GM19372 (cell line): Measurements from ENCODE around the gene ABR.

Source experiments
- ATAC-seq: cut with Tn5 transposase; IDR thresholded peaks from one replicate; pipeline ENCODE4 v1.9.1; 2021; ENCODE audit warnings: mild to moderate bottlenecking, low read depth, moderate library complexity; ENCODE audit not compliant: unreplicated experiment

Gene ABR

DNA sequence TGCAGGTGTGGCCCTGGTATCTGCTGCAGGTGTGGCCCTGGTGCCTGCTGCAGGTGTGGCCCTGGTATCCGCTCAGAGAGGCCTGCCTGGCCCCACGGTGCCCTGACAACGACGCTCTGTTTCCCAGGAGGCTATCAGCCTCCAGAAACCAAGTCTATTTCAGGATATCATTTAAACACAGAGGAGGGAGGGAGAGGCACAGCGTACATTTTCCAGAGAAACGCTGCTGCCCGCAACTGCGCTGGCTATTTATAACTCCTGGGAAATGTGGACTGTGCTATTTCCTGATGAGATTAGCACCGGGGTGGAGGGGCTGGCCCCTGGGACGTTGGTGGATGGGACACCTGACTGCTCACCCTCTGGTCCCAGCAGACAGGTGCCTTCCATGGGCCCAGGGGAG lies 160.3 kb downstream of the ABR start:
- ATAC-seq, result no peak

- ATAC-seq, result no peak
Measured at GRCh38 chr17:1018547-1018946, 161.2 kb downstream of the ABR start.

- ATAC-seq, result no peak
Measured at GRCh38 chr17:1013729-1014090, 166.1 kb downstream of the ABR start.

DNA sequence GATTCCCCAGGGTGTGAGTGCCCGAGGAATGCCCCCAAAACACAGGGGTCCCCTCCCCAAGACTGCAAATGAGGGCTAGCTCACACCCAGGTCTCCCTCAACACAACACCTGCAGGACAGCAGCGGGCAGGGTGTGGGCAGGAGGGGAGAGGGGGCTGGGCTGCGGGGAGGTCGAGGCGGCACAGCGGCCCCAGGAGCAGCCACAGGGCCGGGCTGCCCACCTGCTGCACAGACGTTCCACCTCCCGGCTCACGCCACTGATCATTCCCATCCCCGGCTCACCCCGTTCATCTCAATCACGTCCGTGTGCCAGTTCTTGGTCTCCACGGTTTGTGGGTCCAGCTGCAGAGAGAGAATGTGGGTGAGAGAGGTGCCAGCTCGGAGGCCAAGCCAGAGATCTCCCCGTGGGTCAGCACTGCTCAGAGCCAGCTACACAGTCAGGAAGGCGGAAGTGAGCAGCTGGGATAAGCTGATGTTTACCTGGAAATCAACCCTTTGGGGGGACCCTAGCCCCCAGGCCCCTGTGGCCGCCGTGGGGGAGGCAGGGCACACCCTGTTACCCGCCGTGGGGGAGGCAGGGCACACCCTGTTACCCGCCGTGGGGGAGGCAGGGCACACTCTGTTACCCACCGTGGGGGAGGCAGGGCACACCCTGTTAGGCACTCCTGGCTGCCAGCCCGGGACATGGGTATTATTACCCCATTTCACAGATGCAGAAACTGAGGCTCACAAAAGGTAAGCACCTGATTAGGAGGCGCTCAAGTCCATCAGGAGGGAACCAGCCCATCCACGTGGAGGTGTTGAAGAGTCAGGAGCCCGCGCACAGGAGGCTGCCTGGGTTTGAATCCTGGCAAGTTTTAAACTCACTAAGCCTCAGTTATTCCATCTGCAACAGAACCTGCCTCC lies 166.7 kb downstream of the ABR start:
- ATAC-seq, result no peak

DNA sequence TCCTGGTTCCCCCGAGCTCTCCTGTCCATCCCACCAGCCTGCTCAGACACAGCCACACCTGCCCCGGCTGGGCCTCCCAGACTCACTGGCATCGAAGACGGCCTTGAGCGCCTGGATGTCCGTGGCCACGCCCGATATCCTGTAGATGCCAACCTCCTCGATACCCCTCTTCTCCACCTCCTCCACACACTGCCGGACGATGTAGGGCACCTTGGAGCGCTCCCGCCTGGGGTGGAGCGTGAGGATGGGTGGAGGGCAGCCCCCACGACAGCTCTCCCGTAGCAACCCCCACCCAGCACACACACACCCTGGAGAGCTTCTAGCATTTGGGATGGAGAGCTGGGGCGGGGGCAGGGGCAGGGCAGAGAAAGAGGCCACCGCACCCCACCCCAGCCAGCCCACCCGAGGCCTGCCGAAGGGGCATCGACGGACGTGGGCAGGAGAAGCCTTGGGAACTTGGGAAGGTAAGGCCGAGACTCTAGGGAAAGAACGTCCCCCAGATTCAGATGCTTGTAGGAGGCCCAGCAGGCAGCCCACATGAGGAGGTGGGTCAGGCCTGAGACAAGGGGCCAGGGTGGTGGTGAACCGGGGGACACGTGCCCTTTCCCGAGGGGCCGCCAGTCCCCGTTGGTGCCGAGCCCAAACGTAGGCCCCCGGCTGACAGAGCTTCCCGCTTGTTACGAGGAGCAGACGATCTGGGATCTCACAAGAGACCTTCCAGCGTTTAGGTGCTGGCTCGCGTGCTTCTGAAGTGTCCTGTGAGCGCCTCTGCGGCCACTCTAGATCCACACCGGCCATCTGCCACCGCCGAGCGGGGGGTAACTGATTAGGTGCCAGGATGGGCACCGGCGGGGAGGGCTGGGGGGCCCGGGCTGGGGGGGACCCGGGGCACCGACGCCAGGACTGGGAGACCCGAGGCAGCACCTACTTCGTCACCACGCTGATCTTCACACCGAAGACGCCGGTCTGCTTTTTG lies 167.7 kb downstream of the ABR start:
- ATAC-seq, result no peak

DNA sequence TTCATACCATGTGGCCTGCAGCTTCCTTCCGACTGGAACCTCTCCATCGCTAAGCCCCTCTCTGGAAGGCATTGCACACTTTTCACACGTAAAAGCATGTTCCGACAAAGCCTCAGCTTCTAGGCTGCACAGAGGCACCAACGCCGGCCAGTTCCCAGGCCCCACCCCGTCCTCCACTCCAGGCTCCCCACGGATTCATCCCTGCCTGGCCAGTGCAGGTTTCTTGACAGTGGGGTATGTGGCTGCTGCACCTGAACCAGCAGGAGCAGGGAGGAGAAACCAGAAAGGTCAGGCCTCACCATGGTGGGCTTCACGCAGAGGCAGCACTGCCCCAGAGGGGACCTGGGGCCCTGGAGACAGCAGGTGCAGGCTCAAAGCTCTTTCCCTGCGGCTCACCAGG lies 168.6 kb downstream of the ABR start:
- no peak for ATAC-seq

DNA sequence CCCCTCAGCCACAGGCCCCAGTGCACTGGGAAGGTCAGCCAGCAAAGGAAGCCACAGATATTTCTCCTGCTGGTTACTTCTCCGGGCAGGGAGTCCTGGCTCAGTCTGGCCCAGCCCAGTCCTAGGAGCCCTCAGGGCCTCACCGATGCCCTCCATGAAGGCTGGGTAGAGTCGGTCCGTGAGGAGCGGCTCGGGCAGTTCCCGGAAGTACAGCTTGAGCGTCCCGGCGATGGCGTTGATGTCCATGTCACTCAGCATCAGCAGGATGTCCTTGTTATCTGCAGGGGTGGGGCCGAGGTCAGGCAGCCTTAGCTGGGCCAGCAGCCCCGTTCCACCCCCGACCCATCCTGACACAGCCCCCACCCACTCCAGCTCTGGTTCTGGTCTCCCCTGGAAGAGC lies 169.2 kb downstream of the ABR start:
- ATAC-seq, result no peak

- no peak for ATAC-seq
Measured at GRCh38 chr17:1010086-1010450, 169.7 kb downstream of the ABR start.

DNA sequence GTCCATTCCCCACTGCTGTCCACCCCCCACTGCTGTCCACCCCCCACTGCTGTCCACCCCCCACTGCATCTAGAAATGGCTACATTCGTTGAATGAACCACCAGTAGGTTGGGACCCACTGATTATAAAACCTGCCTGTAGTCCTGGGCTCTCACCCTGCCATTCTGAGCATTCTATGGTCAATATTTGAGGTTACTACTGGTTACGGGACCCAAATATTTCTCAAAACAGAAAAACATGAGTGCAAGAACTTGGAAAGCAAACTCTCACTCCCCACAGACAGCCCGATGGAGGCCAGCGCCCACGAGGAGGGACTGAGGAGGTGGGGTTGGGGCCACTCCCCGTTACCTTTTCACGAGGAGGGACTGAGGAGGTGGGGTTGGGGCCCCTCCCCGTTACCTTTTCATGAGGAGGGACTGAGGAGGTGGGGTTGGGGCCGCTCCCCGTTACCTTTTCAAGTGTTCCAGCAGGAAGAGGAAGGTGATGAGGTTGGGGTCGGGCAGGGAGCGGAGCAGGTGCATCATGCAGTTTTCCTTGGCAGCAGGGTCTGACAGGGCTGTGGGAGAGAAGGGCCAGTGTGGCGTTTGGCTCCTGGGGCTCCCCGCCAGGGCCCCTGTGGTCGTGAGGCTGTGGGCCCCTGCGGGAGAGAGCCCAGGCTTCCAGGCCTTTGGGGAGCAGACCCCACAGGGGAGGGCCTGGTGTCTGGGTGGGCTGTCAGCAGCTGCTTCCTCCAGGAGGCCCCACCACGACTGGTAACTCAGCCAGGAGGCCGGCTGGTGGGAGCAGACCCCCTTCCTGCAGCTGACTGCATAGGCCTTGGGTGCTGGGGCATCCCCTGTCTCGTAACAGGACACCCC lies 170.3 kb downstream of the ABR start:
- no peak for ATAC-seq

DNA sequence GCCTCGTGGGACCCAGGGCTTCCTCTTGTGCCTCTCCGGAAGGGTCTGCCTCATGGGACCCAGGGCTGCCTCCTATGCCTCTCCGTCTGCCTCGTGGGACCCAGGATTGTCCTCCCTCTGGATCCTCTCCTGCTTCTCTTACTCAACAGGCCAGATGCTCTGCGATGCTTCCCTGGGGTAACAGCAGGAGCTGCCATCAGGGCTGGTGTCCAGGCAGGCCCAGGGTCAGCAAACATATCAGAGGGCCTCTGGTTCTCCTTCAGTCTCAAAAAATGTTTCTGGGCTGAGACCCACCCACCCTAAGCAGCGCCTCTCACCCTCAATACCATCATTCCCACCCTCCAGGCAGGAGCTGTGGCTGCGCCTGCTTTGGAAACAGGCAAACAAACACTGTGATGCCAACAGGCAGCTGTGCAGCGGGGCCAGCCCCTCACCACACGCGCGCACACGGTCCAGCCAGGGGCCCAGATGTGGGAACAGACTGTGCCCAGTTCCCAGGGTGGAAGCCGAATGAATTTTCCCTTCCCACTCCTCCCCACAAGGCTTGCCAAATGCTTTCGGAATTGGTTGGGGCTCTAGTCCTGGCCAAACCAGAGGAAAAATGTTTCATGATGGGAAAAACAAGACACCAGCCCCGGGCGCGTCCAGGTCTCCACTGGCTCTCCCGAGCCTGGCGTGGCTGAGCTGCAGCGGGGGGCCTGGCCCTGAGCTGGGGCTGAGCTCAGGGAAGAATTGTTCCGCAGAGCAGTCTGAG lies 171.6 kb downstream of the ABR start:
- no peak for ATAC-seq

DNA sequence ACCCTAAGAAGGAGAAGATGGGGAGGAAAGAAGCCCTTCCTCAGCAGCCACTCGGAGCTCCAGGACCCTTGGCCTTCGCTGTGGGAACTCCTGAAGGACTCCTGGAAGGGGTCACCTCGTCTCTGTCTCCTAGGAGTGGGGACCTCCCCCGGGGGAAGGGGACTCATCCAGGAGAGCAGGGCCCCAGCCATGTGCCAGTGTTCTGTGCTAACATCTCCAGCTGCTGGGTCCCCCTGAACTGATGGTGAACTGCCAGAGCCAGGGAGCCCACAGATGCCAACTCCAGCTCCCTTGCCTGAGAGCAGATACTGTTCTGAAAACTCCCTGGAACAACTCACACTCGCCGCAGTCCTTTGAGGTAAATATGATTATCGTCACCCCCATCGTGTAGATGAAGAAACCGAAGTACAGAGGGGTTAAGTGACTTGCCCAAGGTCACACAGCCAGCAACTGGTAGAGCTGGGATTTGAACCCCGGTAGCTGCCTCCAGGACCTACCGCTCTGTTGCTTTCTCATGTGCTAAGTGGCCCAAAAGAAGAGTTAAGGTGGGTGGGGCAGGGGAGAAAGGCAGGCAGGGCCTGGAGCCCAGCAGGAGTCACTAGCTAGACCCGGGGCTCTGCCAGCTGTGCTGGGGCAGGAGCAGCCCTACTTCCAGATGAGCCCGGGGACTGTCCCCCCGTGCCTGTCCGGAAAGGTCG lies 172.3 kb downstream of the ABR start:
- no peak for ATAC-seq

DNA sequence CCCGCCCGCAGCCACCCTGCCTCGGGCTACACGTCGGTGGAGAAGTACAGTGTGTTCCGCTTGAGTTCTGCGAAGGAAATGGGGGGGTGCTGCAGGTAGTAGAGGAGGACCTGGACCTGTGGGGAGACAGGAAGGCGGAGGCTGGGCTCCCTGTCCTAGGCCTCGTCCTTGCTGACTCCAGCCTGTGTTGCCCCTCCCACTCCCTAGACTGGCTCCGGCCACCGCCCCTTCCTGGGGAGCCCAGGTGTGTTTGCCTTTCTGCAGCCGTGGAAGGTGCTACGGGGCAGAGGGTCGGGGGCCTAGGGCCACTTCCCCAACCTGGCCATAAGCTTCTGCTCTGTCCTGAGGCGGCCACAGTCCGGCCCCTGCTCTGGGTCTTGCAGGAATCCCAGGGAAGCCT lies 173.7 kb downstream of the ABR start:
- no peak for ATAC-seq

- ATAC-seq, result no peak
Measured at GRCh38 chr17:1005361-1005946, 174.3 kb downstream of the ABR start.

GRCh38 chr17:1004769-1005295 lies 174.9 kb downstream of the ABR start:
- no peak for ATAC-seq

- ATAC-seq, result no peak
Measured at GRCh38 chr17:1003972-1004768, 175.6 kb downstream of the ABR start.

DNA sequence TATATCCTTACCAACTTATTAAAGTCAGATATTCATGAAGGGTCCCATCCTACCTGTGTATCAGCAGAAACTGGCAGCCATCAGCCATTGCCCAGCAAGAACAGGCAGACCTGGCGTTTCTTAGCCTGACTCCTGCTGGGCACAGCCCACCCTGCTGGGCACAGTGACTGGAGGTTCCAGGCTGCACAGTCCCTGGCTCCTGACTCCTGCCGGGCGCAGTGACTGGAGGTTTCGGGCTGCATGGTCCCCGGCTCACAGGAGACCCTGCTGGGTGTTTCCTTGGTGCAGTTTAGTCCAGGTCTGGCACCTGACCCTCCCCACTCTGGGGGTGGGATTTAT lies 176.2 kb downstream of the ABR start:
- no peak for ATAC-seq

DNA sequence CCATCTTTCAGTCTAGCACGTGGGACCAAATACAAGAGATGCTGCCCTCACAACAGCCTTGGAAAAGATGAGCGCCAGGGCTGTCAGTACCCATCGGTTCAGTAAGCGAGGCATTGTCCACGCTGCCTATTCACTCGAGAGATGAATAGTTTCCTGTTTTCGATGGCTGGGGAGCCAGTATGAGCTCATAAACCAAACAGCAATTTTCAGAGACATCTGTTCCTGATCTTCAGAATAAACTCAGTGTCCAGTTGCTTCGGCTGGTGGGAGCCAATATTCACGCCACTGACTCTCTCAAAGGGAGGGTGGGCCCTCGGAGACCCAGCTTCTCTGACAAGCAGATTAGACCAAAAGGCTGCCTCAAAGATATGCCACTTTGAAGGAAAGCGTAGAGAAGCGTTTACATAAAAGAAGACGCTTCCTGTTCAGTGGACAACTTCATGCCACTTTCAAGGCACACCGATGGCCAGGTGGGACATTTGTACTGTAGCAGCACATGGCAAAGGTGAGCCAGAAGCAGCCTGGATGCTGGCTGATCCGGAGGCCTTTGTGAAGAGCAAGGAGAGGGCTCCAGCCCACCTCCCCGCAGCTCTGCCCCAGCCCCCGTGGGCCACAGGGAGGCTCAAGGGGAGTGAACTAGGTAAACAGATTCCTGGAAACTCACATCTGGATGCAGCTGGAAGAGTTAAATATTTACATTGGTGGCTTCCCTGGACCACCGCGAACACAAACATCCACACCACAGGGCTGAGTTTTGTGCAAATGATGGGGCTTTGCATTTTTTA lies 176.8 kb downstream of the ABR start:
- no peak for ATAC-seq
